Tibial nerve (tissue), 4 donors: ENCODE measurements around the gene MROH2B. TPM values are rescaled to one million over a fixed set of nuclear protein-coding genes. Genes with fewer than 3 reads are reported as not detected.

Experiments used
- DNase-seq, 2 donors: peaks; one replicate each; pipeline ENCODE4 v3.0.0-alpha.2; 2019; ENCODE audit warnings: low spot score in 2 of 2
- H3K27ac ChIP-seq, 4 donors: fragments of 200-600 bp; sonication (generic) in 3 of 4; one replicate each; pipeline ENCODE4 v1.5.1; 2017 to 2019; ENCODE audit warnings: mild to moderate bottlenecking in 1 of 4
- H3K27me3 ChIP-seq, 2 donors: fragments of 200-600 bp; sonication (generic) in 1 of 2; one replicate each; pipeline versions ENCODE4 v1.5.1 to v1.6.0; 2017 to 2019
- H3K36me3 ChIP-seq, 3 donors: fragments of 200-600 bp; sonication (generic); one replicate each; pipeline ENCODE4 v1.5.1; 2018 to 2019
- H3K4me1 ChIP-seq, 4 donors: fragments of 200-600 bp; sonication (generic) in 3 of 4; one replicate each; pipeline ENCODE4 v1.5.1; 2017 to 2019
- H3K4me3 ChIP-seq, 4 donors: fragments of 200-600 bp; sonication (generic) in 3 of 4; one replicate each; pipeline ENCODE4 v1.5.1; 2017 to 2019; ENCODE audit warnings: mild to moderate bottlenecking in 1 of 4, moderate library complexity in 1 of 4
- H3K9me3 ChIP-seq, 4 donors: fragments of 200-600 bp; sonication (generic) in 3 of 4; one replicate each; pipeline ENCODE4 v1.5.1; 2017 to 2019
- EP300 ChIP-seq, 2 donors: sonication (generic); formaldehyde crosslinking; IDR thresholded peaks; one replicate each; pipeline ENCODE4 v1.6.1; 2017; ENCODE audit warnings: antibody characterized with exemption in 2 of 2, mild to moderate bottlenecking in 1 of 2
- POLR2A ChIP-seq, 2 donors: fragments of 450-650 bp; IDR thresholded peaks; one replicate each; pipeline ENCODE4 v1.6.1; 2017; ENCODE audit warnings: antibody characterized with exemption in 2 of 2, mild to moderate bottlenecking in 2 of 2, moderate library complexity in 2 of 2
- WGBS, 2 donors: methylation state at CpG; one replicate each; pipeline ENCODE4 v1.1.5; 2018; 5-methylcytosine and 5-hydroxymethylcytosine counted together
- small RNA-seq: library from RNA; depleted of rRNA; stranded (forward); fragments of <200 nt; gene quantifications from one replicate; pipeline ENCODE3, GENCODE V24; 2016
- total RNA-seq, 4 donors: library from RNA; depleted of rRNA; stranded (reverse); fragments of >200 nt; gene quantifications; one replicate each; pipeline ENCODE4 v1.1.0, GENCODE V29; 2016
- TF ChIP-seq, protein P1 (sequence below), 5 experiments: fragments of 200-600 bp in 3 of 5; fragments of 450-650 bp in 2 of 5; sonication (generic) in 3 of 5; IDR thresholded peaks; one replicate each; pipeline ENCODE4 v1.5.1; 2016 to 2019; ENCODE audit warnings: antibody characterized with exemption in 5 of 5, mild to moderate bottlenecking in 3 of 5, moderate library complexity in 2 of 5

MROH2B gene
- total RNA-seq, 4 donors from 2014 or later = not detected

DNA sequence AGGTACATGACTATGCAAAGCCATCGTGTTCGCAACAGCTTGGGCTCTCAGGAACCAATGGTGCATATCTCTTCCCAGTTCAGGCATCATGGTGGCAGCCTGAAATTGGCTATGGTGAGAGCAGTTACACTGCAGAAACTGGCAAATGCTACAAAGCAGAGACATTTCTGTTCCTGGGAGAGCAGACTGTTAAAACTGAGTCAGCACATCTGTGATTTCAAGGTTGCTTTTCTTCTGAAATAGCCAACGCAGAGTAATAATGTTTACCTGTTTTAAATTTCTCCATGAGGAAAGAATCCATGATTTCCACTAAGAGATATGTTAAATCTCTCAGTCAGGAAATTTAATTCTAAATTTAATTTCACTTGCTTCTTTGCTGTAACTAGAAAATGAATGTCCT is 114.1 kb downstream of the MROH2B start:
- H3K27ac ChIP-seq = no peak overlapping the region
- no peak for DNase-seq
- no peaks in the 10 kb centered on the region for H3K4me1 ChIP-seq
- H3K4me3 ChIP-seq = no peak overlapping the region
- H3K27me3 ChIP-seq = no peaks in the 10 kb centered on the region
- peaks cover 0 to 16% (median 4%) of the 10 kb centered on the region in 4 donors for H3K9me3 ChIP-seq
- TF ChIP-seq POLR2A (IDR thresholded peaks at IDR 0.05) = no peak
- TF ChIP-seq, protein P1, sequence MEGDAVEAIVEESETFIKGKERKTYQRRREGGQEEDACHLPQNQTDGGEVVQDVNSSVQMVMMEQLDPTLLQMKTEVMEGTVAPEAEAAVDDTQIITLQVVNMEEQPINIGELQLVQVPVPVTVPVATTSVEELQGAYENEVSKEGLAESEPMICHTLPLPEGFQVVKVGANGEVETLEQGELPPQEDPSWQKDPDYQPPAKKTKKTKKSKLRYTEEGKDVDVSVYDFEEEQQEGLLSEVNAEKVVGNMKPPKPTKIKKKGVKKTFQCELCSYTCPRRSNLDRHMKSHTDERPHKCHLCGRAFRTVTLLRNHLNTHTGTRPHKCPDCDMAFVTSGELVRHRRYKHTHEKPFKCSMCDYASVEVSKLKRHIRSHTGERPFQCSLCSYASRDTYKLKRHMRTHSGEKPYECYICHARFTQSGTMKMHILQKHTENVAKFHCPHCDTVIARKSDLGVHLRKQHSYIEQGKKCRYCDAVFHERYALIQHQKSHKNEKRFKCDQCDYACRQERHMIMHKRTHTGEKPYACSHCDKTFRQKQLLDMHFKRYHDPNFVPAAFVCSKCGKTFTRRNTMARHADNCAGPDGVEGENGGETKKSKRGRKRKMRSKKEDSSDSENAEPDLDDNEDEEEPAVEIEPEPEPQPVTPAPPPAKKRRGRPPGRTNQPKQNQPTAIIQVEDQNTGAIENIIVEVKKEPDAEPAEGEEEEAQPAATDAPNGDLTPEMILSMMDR (IDR thresholded peaks at IDR 0.05) = no peak
- no peak for TF ChIP-seq EP300 (IDR thresholded peaks at IDR 0.05)
- WGBS, 2 donors = 91 to 92% methylated on average over 3 of the region's 3 CpGs
- peaks cover 0 to 19% (median 0%) of the 10 kb centered on the region in 3 donors for H3K36me3 ChIP-seq

- Histone ChIP-seq H3K27me3 (no peaks in the 10 kb centered on the region), H3K4me3 (no peak overlapping the region), H3K9me3 (peaks cover 0 to 16% (median 4%) of the 10 kb centered on the region in 4 donors), H3K27ac (no peak overlapping the region), H3K4me1 (no peaks in the 10 kb centered on the region), H3K36me3 (peaks cover 0 to 19% (median 0%) of the 10 kb centered on the region in 3 donors)
- no peak for DNase-seq
- TF ChIP-seq POLR2A (IDR thresholded peaks at IDR 0.05) (no peak), EP300 (IDR thresholded peaks at IDR 0.05) (no peak)
- TF ChIP-seq, protein P1 (IDR thresholded peaks at IDR 0.05) = no peak
- WGBS, 2 donors = 72 to 81% methylated on average over 5 of the region's 5 CpGs
Observed at GRCh38 chr5:40955313-40955712, 115.8 kb downstream of the MROH2B start.

Small RNA genes within 50 kb of the gene (small RNA-seq; reads per million reads assigned to genes)
- not detected for gene AC114967.1

Other genes starting within 250 kb of the MROH2B start
- 100 to 1,000 TPM; 117 to 365 (median 159) TPM for gene RPL37, start 236.1 kb downstream of the MROH2B start, total RNA-seq
- 10 to 100 TPM in 3 of 4 donors, 1 to 10 TPM in 1; 7.6 to 16.1 (median 11.3) TPM for gene CARD6, start 230.0 kb downstream of the MROH2B start, total RNA-seq
- 100 to 1,000 TPM in 2 of 4 donors, 10 to 100 TPM in 2; 87.0 to 239 (median 104) TPM for gene C7, start 161.8 kb downstream of the MROH2B start, total RNA-seq
- 10 to 100 TPM in 3 of 4 donors, 1 to 10 TPM in 1; 9.6 to 37.6 (median 15.0) TPM for gene C6, start 142.2 kb upstream of the MROH2B start, total RNA-seq